ENCODE results near the gene SYT11.
"Not testable (repeated sequence)": the region's sequence is repeated elsewhere in the genome, so short reads cannot be mapped to it uniquely, and the experiment has no call there.

The SYT11 gene, protein sequence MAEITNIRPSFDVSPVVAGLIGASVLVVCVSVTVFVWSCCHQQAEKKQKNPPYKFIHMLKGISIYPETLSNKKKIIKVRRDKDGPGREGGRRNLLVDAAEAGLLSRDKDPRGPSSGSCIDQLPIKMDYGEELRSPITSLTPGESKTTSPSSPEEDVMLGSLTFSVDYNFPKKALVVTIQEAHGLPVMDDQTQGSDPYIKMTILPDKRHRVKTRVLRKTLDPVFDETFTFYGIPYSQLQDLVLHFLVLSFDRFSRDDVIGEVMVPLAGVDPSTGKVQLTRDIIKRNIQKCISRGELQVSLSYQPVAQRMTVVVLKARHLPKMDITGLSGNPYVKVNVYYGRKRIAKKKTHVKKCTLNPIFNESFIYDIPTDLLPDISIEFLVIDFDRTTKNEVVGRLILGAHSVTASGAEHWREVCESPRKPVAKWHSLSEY

DNA sequence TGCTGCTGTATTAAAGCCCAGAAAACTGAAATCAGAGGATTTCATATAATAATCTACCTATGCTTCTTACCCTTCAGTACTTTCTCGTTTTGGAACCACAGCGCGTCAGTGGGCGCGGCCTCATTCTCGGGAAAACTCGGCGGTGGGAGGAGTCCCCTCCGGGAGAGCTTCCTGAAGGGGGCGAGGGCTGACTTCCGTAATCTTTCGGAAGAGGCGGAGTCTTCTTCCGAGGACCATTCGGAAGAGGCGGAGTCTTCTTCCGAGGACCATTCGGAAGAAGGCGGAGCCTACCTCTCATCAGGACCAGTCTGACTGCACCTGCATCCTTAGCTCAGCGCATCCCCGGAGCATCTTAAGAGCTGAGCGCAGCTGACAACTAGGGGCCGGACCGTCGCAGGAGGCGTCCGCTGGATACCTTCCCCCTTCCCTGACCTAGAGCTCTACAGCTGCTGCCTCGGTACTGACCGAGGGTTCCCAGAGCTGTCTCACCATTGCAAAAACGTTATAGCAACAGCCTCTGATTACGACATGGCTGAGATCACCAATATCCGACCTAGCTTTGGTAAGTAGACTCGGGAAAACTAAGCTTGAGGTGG is at the start of gene SYT11:
TSS of gene SYT11 (plus strand) at position 334 of the 596 bp plus-strand sequence. CDS start at position 529, 195 bp downstream.
- DNase-seq = peak; percentile 84

DNA sequence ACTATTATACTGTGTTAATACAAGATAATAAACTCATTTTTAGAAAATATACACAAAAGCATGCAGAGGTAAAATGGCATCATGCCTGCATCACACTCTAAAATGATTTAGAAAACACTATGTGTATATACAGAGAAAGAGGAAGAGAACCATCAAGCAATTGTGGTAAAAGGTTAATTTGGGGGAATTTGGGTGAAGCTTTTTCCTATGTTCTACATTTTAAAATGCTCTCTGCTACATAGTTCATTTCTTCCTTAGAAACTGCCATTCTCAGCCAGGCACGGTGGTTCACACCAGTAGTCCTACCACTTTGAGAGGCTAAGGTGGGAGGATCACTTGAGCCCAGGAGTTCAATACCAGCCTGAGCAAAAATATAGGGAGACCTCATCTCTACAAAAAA is 46.5 kb upstream of the SYT11 start:
- no peak for DNase-seq

DNA sequence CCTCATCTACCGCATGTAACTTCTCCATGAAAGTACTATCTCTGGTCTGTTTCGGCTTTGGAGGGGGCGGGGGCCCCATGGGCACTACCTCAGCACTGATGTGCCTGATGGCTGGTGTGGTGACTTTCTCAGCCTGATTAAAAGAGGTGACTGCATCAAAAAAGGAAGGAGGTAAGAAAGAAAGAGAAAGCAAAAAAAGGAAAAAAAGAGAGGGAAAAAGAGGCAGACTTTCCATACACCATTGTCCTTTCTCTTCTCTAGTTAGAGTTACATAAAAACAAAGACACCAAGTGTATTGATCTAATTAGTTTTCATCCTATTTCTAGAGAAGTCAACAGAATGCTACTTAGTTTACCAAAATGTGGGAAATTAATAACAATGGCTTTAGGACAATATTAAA is 45.7 kb upstream of the SYT11 start:
- DNase-seq = no peak

DNA sequence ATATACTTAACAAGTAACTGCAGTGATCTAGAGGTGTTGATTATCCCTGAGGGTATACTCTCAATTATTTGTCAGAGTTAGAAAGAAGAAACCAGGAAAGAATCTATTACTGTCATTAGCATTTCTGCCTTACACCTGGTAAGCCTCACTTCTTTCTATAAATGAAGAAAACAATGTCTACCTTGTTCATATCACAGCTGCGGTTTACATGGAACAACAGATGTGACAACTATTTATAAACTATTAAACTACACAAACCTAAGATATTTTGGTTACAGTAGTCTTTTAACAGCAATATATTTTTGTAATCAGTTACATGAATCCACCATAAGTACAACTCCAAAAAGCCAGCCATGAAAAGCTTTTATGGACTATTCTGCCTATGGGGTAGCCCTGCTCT is 43.0 kb upstream of the SYT11 start:
- DNase-seq = no peak

DNA sequence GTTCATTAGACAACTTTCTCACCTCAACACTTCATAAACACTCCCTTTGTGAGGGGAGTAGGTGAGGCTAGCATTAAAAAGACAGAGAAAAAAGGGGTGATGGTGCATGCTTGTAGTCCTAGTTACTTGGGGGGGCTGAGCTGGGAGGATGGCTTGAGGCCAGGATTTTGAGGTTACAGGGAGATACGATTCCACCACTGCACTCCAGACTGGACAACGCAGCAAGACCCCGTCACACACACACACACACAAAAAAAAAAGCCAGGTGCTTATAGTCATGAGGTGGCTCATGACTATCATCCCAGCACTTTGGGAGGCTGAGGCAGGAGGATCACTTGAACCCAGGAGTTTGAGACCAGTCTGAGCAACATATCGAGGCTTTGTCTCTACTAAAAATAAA is 31.9 kb upstream of the SYT11 start:
- DNase-seq = no peak

DNA sequence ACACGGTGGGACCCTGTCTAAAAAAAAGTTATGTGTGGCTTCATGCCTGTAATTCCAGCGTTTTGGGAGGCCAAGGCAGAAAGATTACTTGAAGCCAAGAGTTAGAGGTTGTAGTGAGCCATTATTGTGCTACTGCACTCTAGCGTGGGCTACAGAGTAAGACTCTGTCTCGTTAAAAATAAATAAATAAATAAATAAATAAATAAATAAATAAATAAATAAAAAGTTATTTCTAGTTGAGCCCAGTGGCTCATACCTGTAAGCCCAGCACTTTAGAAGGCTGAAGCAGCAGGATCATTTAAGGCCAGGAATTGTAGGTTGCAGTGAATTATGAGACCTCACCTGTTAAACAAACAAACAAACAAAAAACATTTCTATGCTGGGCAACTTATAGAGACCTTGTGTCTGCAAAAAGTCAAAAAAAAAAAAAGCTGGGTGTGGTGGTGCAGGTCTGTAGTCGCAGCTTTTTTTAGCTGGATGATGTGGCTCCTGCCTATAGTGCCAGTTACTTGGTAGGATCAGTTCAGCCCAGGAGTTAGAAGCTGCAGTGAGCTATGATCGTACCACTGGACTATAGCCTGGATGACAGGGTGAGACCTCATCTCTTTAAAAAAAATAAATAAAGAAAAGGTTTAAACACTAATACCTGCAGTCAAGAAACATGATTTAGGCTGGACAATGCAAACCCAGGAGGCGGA is 27.9 kb upstream of the SYT11 start:
- no peak for DNase-seq

DNA sequence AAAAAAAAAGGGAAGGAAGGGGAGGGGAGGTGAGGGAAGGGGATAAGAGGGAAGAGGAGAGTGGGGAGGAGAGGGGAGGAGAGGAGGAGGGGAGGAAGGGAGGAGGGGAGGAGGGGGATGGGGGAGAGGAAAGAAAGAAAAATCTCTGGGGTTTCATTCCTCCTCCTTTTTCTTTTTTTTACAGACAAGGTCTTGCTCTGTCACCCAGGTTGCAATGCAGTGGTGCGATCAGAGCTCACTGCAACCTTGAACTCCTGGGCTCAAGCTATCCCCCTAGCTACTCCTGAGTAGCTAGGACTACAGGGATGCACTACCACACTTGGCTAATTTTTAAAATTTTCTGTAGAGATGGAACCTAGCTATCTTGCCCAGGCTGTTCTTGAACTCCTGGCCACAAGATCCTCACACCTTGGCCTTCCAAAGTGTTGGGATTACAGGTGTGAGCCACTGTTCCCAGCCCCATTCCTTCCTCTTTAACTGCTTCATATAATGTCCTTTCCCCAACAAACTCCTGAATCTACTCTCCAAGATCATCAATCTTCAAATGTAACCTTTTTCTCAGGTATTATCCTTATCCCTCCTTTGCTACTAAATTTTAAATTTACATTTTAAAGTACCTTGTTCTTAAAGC is 25.6 kb upstream of the SYT11 start:
- no peak for DNase-seq

DNA sequence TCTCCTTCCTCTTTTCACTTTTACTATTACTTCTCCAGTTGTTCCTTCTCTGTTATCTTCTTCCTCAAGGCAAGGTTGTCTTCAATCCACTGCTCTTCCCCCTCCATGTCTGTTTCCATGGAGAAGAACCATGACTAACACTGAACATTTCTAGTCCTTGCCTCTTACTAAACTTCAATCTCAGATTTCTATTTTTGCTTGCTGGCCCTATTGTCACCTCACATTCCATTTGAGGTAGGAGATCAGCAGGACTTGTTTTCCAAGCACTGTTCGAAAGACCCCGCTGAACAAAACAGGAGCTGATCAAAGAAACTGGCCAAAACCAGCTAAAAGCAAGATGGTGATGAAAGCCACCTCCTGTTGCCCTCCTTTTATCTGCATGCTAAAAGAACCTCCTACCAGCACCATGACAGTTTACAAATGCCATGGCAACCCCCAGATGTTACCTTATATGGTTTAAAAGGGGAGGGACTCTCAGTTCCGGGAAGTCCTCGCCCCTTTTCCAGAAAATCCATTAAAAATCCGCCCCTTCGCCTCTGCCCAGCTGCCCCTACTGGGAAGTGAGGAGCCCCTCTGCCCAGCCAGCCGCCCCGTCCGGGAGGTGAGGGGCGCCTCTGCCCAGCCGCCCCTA is 25.0 kb upstream of the SYT11 start:
- peak; percentile 28 for DNase-seq

DNA sequence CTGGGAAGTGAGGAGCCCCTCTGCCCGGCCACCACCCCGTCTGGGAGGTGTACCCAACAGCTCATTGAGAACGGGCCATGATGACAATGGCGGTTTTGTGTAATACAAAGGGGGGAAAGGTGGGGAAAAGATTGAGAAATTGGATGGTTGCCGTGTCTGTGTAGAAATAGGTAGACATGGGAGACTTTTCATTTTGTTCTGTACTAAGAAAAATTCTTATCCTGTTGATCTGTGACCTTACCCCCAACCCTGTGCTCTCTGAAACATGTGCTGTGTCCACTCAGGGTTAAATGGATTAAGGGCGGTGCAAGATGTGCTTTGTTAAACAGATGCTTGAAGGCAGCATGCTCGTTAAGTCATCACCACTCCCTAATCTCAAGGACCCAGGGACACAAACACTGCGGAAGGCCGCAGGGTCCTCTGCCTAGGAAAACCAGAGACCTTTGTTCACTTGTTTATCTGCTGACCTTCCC is 24.4 kb upstream of the SYT11 start:
- DNase-seq = not testable (repeated sequence)

DNA sequence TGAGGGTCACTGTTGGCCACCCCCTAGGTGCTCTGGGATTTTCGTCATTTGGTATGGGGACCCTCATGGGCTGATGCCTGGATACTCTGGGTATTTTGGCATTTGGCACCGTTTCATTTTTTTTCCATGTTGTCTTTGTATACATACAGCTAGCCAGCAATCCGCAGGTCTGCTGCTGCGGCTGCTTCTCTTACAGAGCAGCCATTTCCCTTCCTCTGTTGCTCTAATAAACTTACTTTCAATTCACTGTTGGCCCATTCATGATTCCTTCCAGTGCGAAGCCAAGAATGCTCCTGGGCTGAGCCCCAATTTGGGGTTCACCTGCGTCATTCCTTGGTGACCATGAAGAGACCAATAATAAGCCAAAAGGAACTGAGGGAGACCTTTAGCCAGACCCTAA is 23.8 kb upstream of the SYT11 start:
- DNase-seq = no peak

DNA sequence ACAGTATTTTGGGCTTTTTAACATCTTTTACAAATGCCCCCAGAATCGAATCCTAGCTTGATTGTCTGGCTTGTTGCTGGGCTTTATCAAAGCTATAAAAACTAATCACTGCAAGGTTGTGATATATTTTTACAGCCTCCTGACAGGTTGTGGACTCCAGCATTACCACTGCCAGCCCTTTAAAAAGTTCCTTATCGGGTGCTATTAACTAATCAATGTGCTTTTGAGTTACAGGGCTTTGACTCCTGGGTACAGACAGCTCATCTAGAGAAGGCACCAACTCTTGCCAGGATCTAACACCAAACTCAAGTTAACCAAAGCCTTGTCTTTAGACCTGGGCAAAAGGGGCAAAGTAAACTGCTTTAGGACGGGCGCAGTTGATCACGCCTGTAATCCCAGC is 19.0 kb upstream of the SYT11 start:
- DNase-seq = no peak

DNA sequence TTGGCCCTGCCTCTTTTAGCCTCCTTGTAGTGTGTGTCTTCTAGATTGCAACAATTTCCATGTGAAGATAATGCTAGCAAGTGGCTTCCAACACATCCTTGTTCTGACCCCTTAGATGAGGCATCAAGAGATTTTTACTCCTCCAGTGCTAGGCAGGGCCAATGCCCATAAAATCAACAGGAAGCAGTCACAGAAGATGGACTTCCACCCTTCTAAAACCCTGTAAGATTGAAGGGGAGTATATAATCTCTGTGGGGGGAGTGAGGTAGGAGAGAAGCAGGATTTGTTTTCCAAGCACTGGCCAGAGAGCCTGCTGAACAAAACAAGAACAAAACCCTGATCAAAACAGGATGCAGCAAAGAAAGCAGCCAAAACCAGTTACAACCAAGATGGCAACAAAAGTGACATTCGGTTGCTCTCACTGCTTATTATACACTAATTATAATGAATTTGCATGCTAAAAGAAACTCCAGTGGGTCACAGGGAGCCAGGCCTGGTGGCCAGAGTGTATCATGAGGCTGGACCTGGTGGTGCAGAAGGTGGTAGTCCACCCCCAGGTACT is 14.4 kb upstream of the SYT11 start:
- DNase-seq = no peak

DNA sequence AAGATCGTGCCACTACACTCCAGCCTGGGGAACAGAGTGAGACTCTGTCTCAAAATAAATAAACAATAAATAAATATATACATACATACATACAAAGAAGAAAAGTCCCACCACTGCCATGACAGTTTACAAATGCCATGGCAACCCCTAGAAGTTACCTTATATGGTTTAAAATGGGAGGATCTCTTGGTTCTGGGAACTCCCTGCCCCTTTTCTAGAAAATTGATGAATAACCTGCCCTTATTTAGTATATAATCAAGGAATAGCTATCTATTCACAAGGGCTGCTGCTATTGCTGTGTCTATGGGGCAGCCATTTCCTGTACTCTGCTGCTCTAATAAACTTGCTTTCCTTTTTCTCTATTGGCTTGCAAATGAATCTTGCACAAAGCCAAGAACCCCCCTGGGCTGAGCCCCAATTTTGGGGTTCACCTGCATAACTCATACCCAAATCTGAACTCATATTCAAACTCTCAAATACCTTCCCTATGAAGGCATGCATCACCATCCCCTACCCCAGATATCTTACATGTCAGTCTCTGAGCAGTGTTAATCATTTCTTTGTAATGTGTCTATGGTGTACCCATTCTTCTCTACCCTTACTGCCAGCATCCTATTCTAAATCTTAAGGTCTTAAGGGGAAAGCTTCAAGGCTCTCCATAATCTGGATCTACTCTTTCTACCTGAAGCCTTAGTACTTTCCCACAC is 11.4 kb upstream of the SYT11 start:
- no peak for DNase-seq

DNA sequence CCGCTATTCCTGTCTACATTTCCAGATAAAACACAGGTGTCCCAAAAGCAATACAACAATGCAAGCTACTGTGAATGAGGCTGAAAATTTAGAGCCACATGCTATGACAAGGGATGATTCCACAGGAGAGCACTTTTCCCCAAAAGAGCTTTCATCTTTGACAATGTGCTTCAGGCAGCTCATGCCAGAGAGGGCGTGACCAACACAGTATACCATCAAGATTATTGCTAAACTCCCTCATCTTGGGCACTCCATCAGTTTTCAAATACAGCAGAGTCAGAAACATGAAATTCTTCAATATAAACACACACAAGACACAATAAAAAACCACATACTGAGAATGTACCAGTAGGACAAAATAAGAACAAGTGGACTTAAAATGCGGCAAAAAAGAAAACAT is 9.0 kb upstream of the SYT11 start:
- no peak for DNase-seq

DNA sequence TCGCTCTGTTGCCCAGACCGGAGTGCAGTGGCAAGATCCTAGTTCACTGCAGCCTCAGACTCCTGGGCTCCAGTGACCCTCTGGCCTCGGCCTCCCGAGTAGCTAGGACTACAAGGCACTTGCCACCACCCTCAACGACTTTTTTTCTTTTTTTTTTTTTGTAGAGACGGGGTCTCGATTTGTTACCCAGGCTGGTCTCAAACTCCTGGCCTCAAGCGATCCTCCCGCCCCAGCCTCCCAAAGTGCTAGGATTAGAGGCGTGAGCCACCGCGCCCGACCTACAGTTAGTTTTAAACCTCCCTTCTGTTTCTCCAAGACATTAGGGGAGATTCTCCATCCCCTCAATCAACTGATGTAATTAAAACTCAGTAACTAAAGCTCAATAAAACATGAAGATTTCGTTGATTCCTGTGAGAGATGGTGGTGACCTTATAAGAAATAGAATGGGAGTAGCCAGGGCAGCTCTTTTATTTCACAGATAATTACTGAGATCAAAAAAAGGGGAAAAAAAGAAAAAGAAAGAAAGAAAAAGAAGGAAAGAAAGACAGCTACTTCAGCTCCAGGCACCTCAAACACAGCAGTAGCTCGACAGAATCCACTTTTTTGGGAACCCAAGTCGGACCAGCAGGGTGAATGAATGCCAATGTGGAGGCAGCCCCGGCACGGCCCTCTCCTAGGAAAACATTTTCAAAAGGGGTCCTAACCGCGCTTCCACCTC is 3.0 kb upstream of the SYT11 start:
- DNase-seq = no peak

DNA sequence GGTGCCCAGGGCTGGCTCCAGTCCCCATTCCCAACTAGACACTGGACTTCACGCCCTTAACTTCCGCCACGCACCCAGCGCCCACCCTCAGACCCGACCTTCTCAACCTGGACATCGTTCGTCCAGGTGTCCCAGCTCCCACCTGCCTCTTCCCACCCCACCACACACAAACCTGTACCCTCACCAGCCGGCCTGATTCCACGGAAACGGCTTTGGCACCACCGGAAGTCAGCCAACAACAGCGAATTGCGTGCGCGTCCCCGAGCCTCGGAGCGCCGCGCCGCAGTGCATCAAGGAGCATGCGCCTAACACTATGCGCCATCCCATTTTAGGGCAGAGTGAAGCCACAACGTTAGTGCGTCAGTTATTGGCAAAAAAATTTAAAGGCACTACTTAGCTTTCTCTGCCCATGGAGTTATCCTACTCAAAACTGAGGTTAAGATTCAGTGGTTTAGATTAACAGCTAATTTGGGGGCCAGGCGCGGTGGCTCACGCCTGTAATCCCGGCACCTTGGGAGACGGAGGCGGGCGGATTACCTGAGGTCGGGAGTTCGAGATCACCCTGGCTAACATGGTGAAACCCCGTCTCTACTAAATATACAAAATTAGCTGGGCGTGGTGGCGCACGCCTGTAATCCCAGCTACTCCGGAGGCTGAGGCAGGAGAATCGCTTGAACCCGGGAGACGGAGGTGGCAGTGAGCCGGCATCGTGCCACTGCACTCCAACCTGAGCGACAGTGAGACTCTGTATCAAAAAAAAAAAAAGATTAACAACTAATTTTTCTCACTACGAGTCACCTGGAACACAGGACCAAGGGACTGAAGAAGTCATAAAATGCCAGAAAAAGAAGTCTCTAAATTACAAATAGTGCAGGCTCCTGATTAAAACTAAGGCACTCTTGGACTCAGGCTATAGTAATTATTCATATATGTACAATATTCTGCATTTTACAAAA is 2.1 kb upstream of the SYT11 start, which contains the start of gene GON4L:
TSS of gene GON4L (minus strand) at position 240 of the 956 bp plus-strand sequence. CDS start 3,434 bp downstream, outside the sequence.
- peak; percentile 83 for DNase-seq

DNA sequence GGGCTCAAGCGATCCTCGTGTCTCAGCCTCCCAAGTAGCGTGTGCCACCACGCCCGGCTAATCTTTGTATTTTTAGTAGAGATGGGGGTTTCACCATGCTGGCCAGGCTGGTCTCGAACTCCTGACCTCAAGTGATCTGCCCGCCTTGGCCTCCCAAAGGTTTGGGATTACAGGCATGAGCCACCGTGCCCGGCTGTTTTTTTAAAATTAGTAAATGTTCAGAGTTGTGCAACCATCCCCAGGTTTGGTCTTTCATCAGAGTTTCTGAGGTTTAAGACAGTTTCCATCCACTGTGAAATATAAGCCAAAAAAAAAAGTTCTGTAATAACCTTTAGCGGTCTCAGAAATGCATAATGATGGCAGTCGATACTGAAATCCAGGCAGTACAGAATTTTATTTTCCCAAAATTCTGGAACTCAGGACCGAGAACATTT is 550 bp upstream of the SYT11 start:
- DNase-seq = no peak

DNA sequence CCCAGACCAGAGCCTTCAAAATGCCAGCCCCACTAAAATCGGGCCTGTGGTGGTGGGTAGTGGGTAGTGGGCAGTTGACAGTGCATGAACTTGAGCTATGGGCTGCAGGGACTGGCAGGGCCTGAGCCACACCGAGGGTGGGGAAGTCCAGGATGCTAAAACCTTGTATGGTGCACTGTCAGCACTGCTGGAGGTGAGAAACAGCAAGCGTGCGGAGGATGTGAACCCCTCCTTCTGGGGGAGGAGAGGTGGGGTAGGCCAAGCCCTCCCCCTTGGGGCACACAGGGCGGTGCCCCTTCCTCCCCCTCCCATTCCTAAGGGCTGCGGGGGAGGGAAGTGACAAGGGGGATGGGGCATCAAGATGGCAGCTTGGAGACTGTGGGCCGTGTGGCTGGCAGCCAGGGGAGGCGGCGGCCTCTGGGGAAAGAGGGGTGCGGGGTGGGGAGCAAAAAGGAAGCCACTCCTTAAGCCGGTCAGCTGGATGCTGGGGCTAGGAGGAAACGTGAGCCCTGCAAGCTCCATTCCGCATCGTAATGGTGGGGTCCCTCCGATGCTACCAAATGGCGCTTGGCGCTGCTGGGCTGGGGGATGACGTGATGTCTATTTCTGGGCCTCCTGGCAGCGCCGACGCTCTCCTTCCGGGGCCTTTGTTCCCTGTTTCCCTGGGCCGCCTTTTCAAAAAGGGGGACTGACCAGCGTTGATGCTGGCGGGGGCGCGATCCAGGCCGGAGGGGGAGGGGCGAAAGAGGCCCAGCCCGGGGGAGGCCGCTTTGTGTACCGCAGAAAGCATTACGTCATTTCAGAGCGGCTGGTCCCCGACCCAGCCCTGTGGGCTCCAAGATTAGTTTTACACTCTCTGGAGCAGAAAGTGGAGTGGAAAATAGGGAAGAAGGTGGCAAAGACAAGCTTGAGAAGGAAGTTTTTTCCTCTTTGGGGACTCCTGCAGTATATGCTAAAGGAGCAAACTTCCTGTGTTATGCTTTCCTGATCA is 809 bp downstream of the SYT11 start:
- no peak for DNase-seq

All from NCI-H226 (cell line).